ENCODE measurements around the gene SNX1.

The SNX1 gene

DNA sequence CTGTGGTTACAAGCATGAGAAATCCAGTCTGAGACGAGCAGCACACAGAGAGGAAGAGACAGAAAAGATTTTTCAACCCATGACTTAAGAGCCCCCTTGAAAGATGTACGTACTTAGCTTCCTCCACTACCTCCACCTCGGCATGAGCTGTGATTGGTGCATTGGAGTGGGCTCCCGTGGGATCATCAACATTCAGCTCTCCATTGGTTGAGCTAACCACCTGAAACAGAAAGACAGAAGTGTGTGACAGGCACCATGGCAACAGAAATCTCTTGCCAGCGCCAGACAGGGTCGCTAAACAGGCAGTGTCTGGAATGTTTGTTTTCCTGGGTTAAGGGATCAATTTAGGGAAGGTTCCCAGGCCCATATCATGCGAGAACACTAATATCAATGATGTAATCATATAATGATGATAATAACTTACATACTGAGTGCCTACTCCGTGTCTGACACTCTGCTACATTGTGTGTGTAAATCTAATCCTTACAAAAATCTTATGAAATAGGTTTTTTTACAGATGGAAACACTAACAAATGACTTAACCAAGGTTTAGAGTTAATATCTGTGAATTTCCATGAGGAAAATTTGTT is 84.5 kb downstream of the SNX1 start:
- DNase-seq: no peak

DNA sequence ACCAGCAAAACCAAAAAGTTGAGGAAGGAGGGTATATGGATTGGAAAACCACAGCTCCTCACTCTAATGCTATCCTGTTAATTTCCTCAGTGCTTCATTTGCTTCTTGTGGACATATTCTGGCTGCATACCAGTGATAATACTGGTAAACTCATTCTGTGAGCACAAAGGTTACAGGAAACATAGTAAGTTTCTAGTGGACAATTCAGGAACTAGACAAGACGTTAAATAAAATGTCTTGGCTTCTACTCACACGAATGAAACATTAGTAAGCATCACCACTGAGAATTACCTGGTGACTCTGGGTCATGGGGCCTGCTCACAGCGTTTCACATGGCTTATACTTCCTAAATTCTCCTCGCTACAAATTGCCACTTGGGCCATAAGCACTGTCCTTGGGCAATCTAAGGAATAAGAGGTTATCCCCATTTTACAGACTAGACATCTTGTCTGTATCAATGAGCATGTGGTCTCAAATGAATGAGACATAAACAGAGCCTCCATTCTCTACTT is 87.1 kb downstream of the SNX1 start:
- no peak for DNase-seq

DNA sequence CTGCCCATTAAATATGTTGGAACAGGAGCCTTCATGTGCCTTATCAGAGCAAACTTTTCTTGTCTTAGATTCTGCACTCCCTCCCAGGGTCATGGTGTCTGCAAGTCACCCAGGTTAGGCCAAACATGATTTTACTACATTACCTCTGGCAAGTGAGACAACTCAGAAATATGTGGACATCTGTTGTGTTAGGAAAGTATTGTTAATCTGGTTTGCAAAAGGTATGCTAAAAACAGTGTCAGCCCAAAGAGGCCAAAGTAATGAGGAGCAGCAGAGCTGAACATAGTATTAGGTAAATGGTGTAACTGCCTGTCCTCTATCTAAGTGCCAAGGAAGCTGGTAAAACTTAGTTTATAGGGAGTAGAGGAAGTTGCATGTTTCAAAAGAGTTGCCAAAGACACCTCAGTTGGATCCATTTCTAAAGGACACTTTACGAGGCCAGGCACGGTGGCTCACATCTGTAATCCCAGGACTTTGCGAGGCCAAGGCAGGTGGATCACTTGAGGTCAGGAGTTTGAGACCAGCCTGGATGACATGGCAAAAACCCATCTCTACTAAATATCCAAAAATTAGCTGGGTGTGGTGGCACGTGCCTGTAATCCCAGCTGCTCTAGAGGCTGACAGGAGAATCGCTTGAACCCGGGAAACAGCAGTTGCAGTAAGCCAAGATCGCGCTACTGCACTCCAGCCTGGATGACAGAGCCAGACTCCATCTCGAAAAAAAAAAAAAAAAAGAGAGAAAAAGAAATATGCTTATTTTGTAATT is 89.5 kb downstream of the SNX1 start:
- no peak for DNase-seq

DNA sequence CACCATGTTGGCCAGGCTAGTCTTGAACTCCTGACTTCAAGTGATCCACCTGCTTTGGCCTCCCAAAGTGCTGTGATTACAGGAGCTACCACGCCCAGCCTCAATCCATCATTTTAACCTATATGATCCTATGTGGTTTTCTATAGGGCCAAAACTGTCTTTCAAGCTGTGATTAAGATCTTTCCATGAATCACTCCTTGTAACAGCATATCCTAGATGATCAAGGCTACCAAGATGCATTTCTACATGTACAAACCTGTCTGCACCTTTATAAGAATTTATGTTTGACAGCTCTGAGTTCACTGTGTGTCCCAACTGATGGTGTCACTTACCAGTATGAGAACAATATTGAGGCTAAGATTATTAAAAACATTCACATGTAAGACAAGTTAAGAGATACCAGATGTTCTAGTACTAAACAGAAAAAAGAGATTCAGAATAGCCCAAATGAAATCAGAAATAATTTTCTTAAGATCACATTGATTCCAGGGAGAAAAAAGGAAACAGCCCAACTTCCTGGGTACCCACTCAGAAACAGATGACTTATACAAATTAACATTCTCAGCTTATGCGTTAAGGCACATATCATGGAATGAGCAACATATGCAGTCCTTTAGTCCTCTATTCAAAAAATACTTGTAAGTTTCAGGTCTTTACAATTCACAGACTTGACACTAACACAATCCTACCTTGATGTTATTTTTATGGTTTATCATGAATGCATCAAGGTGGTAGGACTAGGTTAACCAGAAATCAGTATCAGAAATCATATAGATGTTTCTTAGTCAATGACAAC is 91.8 kb downstream of the SNX1 start:
- DNase-seq: no peak

Measured in NCI-H2081 treated with DMSO at 0.1 percent for 48 hours (cell line).